Amygdala (tissue), 56 donors: ENCODE data around the gene INHBC.

Source experiments
- DNase-seq, 56 donors: peaks; one replicate each; lab custom pipeline; 2025; lab: John Stamatoyannopoulos, UW

Gene INHBC

GRCh38 chr12:57465747-57466505 lies 31.3 kb downstream of the INHBC start:
- DNase-seq: no peak

- DNase-seq: no peak
Observed at GRCh38 chr12:57467212-57467874, 32.8 kb downstream of the INHBC start.

- DNase-seq: no peak
Observed at GRCh38 chr12:57467915-57468314, 33.3 kb downstream of the INHBC start.

GRCh38 chr12:57469296-57470164 lies 34.9 kb downstream of the INHBC start:
- no peak for DNase-seq

GRCh38 chr12:57470286-57470969 lies 35.8 kb downstream of the INHBC start:
- DNase-seq: no peak

- no peak for DNase-seq
Observed at GRCh38 chr12:57470970-57471656, 36.5 kb downstream of the INHBC start.

GRCh38 chr12:57471661-57472060 lies 37.1 kb downstream of the INHBC start:
- no peak for DNase-seq

GRCh38 chr12:57472391-57472790 lies 37.8 kb downstream of the INHBC start:
- no peak for DNase-seq

GRCh38 chr12:57473392-57473791 lies 38.8 kb downstream of the INHBC start:
- DNase-seq: no peak

- no peak for DNase-seq
Observed at GRCh38 chr12:57473886-57474285, 39.3 kb downstream of the INHBC start.

- DNase-seq: no peak
Observed at GRCh38 chr12:57474430-57474829, 39.8 kb downstream of the INHBC start.

- DNase-seq: no peak
Observed at GRCh38 chr12:57474862-57475261, 40.3 kb downstream of the INHBC start.

- peak in 2 of 56 donors; percentile 10 to 16 for DNase-seq
Observed at GRCh38 chr12:57475271-57476161, 40.9 kb downstream of the INHBC start.

- DNase-seq: peak in 1 of 56 donors; percentile 10
Observed at GRCh38 chr12:57476162-57476992, 41.8 kb downstream of the INHBC start.

- no peak for DNase-seq
Observed at GRCh38 chr12:57476993-57477709, 42.6 kb downstream of the INHBC start.

- DNase-seq: no peak
Observed at GRCh38 chr12:57477710-57478681, 43.4 kb downstream of the INHBC start.
